SH-SY5Y (cell line): ENCODE results near the gene ASCC2.

ENCODE experiments used
- GATA2 ChIP-seq: IDR thresholded peaks from 2 replicates; pipeline ENCODE4 v1.6.1; 2011; ENCODE audit warnings: mild to moderate bottlenecking, low read depth, low read length
- GATA3 ChIP-seq: IDR thresholded peaks from 2 replicates; pipeline ENCODE4 v1.6.1; 2011; ENCODE audit warnings: low read depth, mild to moderate bottlenecking, low read length, moderate library complexity

DNA sequence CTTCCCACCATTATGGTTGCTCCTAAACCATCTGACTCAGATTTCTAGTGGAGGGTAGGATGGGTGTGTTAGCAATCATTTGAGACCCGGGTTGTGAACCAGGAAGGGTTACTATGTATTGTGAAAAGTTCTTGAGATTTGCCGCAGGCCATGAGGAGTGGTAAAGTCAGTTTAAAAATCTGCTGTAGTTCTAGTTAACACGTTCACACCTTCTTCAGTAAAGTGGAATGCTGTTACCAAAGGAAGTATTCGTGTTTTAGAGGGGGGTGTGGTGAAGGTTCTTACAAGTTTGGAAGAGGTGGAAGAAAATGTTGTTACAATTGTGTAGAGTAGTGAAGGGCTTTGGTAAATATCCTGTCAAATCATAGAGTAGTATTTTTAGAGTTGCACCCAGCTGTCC is 47.5 kb upstream of the ASCC2 start:
- TF ChIP-seq GATA3 = no peak
- no peak for TF ChIP-seq GATA2
